Measurements from ENCODE around the gene C13orf46.

Gene C13orf46

GRCh38 chr13:113912596-113912995 is 61.3 kb downstream of the C13orf46 start:
- DNase-seq (ENCODE audit: low spot score) (no peak), FAIRE-seq (no peak)

DNA sequence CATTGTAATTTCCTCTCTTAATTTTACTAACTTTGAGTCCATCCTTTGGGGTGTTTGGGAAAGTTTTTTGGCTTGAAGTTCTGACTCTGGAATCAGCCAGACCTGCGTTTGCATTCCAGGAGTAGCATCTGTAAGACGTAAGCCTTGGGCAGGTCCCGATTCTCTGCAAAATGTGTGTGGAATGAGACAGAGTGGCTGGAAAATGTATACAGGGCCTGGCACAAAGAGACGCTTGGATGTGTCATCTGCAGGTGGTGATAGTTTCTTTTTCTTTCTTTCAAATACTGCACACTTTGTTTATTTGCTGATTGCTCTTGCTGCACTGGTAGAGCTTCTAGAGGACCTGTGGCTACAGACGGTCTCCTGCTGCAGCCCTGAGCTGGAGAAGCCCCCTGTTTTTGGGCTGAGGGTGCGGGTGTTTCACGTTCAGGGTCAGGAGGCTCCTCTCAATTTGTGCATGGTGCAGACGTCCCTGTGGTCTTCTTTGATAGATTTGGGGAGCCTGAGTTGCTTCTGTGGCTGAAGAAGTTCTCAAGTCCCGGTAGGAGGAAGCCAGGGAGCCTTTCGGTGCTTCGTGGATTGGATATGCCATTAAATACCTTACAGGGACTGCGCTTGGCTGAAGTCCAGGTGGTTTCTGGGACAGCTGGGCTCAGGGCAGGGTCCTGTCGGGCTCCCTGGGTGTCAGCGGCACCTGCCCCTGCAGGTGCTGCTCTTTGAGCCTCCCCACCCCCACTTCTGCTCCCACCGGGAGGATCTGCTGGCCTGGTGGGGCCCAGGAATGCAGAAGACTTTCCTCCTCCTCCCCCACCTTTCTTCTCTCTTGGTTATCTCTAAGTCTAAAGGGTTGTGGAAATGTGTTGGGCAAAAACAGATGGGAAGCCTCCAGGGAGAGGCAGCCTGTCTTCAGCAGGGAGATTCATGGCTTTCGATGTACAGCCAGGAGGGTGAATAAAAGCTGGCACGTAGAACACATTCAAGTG is 66.0 kb downstream of the C13orf46 start:
- DNase-seq (ENCODE audit: low spot score) (no peak), FAIRE-seq (no peak)

- FAIRE-seq (no peak), DNase-seq (ENCODE audit: low spot score) (no peak)
These were observed 67.3 kb downstream of the C13orf46 start for GRCh38 chr13:113906571-113906970.

- no peak for DNase-seq (ENCODE audit: low spot score)
- FAIRE-seq, result no peak
These were observed 67.9 kb downstream of the C13orf46 start for GRCh38 chr13:113905942-113906341.

GRCh38 chr13:113905018-113905417 is 68.9 kb downstream of the C13orf46 start:
- no peak for DNase-seq (ENCODE audit: low spot score)
- no peak for FAIRE-seq

GRCh38 chr13:113904411-113904810 is 69.5 kb downstream of the C13orf46 start:
- peak; percentile 23 for DNase-seq (ENCODE audit: low spot score)
- FAIRE-seq, result no peak

DNA sequence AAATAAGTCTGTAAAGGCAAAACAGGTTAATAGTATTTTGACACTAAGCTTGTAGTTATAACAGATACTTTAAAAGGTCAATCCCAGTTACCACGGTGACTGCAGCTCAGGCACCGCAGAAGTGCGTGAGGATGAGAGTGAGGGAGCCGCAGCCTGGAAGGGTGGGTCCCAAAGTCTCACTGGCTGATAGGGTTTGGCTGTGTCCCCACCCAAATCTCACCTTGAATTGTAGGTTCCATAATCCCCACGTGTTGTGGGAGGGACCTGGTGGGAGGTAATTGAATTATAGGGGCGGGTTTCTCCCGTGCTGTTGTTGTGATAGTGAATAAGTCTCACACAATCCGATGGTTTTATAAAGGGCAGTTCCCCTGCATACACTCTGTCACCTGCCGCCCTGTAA is 70.0 kb downstream of the C13orf46 start:
- DNase-seq (ENCODE audit: low spot score), result no peak
- no peak for FAIRE-seq

Data from RCC 7860 (cell line).